Measurements from ENCODE around the gene ZCWPW2. TPM values are rescaled to one million over a fixed set of nuclear protein-coding genes. Genes with fewer than 3 reads are reported as not detected.
A peak's percentile ranks its signal among the peaks of the same experiment; 100 is the strongest.

ZCWPW2 gene
- total RNA-seq, 6 experiments from 2014 or later, result 0.18 to 0.24 (median 0.20) TPM; not detected in 3

DNA sequence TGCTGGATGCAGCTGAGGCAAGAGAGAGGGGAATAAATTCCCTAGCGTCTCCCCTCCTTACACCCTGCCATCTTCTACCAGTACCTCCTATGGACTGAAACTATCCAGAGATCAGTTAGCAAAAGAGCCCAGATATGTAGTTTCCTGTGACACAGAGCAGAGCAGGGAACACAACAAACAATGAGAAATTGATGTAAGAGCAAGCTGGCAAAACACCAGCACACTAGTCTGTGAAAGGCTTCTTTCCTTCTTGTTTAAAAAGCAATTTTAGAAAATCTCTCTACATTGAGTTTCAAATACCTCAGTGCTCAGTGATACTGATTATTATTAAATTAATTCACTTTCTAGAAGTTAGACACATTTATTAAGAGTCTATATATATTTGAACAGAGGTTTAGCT is 215.7 kb downstream of the ZCWPW2 start:
- ATAC-seq, result no peak
- WGBS (ENCODE audit: insufficient coverage, low coverage, low lambda C conversion rate, missing lambda C conversion rate), result 67% methylated on average over 1 of the region's 1 CpG
- TF ChIP-seq POLR2A (IDR thresholded peaks at IDR 0.05) (no peak), CTCF (IDR thresholded peaks at IDR 0.05) (no peak)

DNA sequence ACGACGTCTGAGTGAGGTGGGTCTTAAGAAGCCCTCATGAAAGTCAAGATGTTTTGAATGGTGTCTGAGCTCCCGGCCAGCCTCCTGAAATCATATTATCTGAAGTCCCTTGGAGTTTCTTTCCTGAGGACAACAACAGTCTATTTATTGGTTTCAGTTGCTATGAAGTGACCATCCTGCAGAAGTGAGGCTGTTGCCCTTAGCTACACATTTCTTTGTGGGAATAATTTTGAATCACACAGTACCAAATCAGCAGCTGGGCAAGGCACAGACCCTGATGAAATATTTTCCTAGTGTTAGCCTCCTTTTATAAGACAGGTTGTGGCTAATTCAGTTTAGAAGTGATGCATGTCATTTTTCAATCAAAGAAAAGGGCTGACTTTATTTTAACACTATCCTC is 220.8 kb downstream of the ZCWPW2 start:
- no peaks in the 10 kb centered on the region for H3K4me1 ChIP-seq
- H3K4me3 ChIP-seq, result no peak overlapping the region
- H3K27ac ChIP-seq, result no peak overlapping the region
- WGBS (ENCODE audit: insufficient coverage, low coverage, low lambda C conversion rate, missing lambda C conversion rate), result 71% methylated on average over 3 of the region's 3 CpGs
- intact Hi-C loops (cut with DNase I), result no loop called here
- TF ChIP-seq CTCF (IDR thresholded peaks at IDR 0.05), result no peak
- TF ChIP-seq POLR2A (IDR thresholded peaks at IDR 0.05), result no peak
- no peaks in the 10 kb centered on the region for H3K36me3 ChIP-seq
- DNase-seq, result no peak
- no peak for ATAC-seq
- no peaks in the 10 kb centered on the region for H3K27me3 ChIP-seq
- H3K9me3 ChIP-seq, result no peaks in the 10 kb centered on the region

More for the DNA sequence above, 215.7 kb downstream of the ZCWPW2 start:
- Histone ChIP-seq H3K36me3 (no peaks in the 10 kb centered on the region), H3K9me3 (no peaks in the 10 kb centered on the region), H3K27ac (no peak overlapping the region), H3K27me3 (no peaks in the 10 kb centered on the region), H3K4me1 (no peaks in the 10 kb centered on the region), H3K4me3 (no peak overlapping the region)
- no peak for DNase-seq
- intact Hi-C loops (cut with DNase I), result no loop called here

GRCh38 chr3:28574036-28574435 is 225.5 kb downstream of the ZCWPW2 start:
- Histone ChIP-seq H3K9me3 (no peaks in the 10 kb centered on the region), H3K36me3 (no peaks in the 10 kb centered on the region), H3K27ac (no peak overlapping the region), H3K27me3 (peaks cover 0 to 17% of the 10 kb centered on the region in 2 donors), H3K4me3 (no peak overlapping the region), H3K4me1 (peaks cover 0 to 15% (median 2%) of the 10 kb centered on the region in 4 donors)
- ATAC-seq (no peak), DNase-seq (no peak)
- 50% methylated on average over 5 of the region's 5 CpGs for WGBS (ENCODE audit: insufficient coverage, low coverage, low lambda C conversion rate, missing lambda C conversion rate)
- TF ChIP-seq CTCF (IDR thresholded peaks at IDR 0.05), result no peak
- no peak for TF ChIP-seq POLR2A (IDR thresholded peaks at IDR 0.05)
- intact Hi-C loops (cut with DNase I), result no loop called here

DNA sequence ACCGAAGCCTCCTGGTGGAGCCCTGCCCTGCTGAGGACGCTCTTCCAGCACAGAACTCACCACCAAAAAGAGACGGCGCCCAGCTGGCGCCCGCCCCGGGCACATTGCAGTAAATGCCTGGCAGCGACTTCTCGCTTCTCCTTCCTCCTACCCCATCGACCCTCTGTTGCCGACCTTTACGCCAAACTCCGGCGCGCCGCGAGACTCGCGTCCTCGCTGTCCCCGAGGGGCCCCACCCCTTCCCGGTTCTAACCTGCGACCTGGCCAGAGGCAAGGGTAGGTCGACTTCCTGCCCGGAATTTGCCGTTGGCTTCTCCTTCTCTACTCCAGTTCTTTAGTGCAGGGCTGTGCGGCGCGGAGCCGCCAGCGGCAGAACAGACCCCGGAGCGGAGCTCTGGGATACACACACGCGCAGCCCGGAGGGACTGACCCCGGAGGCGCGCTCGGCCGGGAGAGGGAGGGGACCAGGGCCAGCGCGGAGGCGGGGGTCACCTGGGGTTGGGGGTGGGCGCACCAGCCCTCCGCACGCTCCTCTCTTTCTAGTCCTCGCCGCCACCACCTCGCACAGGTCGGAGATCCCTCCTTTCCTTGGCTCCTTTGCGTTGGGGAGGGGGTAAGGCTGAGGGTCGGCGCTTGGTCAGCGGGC is 226.7 kb downstream of the ZCWPW2 start:
- peak overlapping the region; percentile 28 to 48 (median 31) for H3K4me3 ChIP-seq
- peaks cover 0 to 15% (median 2%) of the 10 kb centered on the region in 4 donors for H3K4me1 ChIP-seq
- H3K27me3 ChIP-seq, result peaks cover 0 to 24% of the 10 kb centered on the region in 2 donors
- DNase-seq (peak in 2 of 3 donors; percentile 31 to 53), ATAC-seq (peak; percentile 49 to 58 (median 56))
- intact Hi-C loops (cut with DNase I), result no loop called here
- TF ChIP-seq CTCF (IDR thresholded peaks at IDR 0.05) (no peak), POLR2A (IDR thresholded peaks at IDR 0.05) (no peak)
- H3K27ac ChIP-seq, result no peak overlapping the region
- no peaks in the 10 kb centered on the region for H3K36me3 ChIP-seq
- no peaks in the 10 kb centered on the region for H3K9me3 ChIP-seq
- 0% methylated on average over 15 of the region's 55 CpGs for WGBS (ENCODE audit: insufficient coverage, low coverage, low lambda C conversion rate, missing lambda C conversion rate)

Other genes starting within 250 kb of the ZCWPW2 start
- 10 to 100 TPM in 5 of 6 experiments, 1 to 10 TPM in 1; 9.5 to 16.9 (median 12.2) TPM for gene CMC1, start 107.1 kb upstream of the ZCWPW2 start, total RNA-seq
- 10 to 100 TPM; 20.2 to 54.9 (median 33.5) TPM for gene AZI2, start 103 bp downstream of the ZCWPW2 start, total RNA-seq